SK-N-SH treated with all-trans-retinoic acid at 6 μM for 48 hours (cell line): Measurements from ENCODE around the gene FASTKD3.

Source experiments
- ARNTL ChIP-seq: fragments of 450-650 bp; formaldehyde crosslinking; IDR thresholded peaks from 2 replicates; pipeline ENCODE4 v1.5.0; 2020; ENCODE audit warnings: low read depth, mild to moderate bottlenecking, moderate library complexity, borderline replicate concordance
- CSDC2 ChIP-seq: fragments of 250-450 bp; sonication (Bioruptor Pico); IDR thresholded peaks from 2 replicates; pipeline ENCODE4 v1.5.0; 2020; ENCODE audit warnings: mild to moderate bottlenecking, moderate library complexity
- GLIS3 ChIP-seq: fragments of 250-450 bp; sonication (Bioruptor Pico); IDR thresholded peaks from 2 replicates; pipeline ENCODE4 v1.5.0; 2020; ENCODE audit warnings: mild to moderate bottlenecking, moderate library complexity
- OSR1 ChIP-seq: fragments of 250-450 bp; sonication (Bioruptor Pico); IDR thresholded peaks from 2 replicates; pipeline ENCODE4 v1.8.0; 2022; ENCODE audit warnings: moderate library complexity, mild to moderate bottlenecking, inconsistent platforms
- PATZ1 ChIP-seq: fragments of 250-450 bp; sonication (Bioruptor Pico); IDR thresholded peaks from 2 replicates; pipeline ENCODE4 v1.8.0; 2020; ENCODE audit warnings: mild to moderate bottlenecking, moderate library complexity, borderline replicate concordance
- POU6F1 ChIP-seq: fragments of 250-450 bp; sonication (Bioruptor Pico); IDR thresholded peaks from 2 replicates; pipeline ENCODE4 v1.8.0; 2021; ENCODE audit warnings: low read depth, mild to moderate bottlenecking, moderate library complexity, borderline replicate concordance
- PPARA ChIP-seq: fragments of 250-450 bp; sonication (Bioruptor Pico); IDR thresholded peaks from 2 replicates; pipeline ENCODE4 v1.5.0; 2020; ENCODE audit warnings: mild to moderate bottlenecking, borderline replicate concordance
- SNAI2 ChIP-seq: fragments of 250-450 bp; sonication (Bioruptor Pico); IDR thresholded peaks from 2 replicates; pipeline ENCODE4 v1.5.0; 2020; ENCODE audit warnings: mild to moderate bottlenecking, moderate library complexity
- TCF4 ChIP-seq: fragments of 250-450 bp; sonication (Bioruptor Pico); IDR thresholded peaks from 2 replicates; pipeline ENCODE4 v1.8.0; 2021; ENCODE audit warnings: mild to moderate bottlenecking, moderate library complexity, borderline replicate concordance
- TOX ChIP-seq: fragments of 250-450 bp; sonication (Bioruptor Pico); IDR thresholded peaks from 2 replicates; pipeline ENCODE4 v1.8.0; 2021; ENCODE audit warnings: mild to moderate bottlenecking, moderate library complexity, borderline replicate concordance
- ZFP3 ChIP-seq: fragments of 250-450 bp; sonication (Bioruptor Pico); IDR thresholded peaks from 2 replicates; pipeline ENCODE4 v1.5.0; 2020; ENCODE audit warnings: mild to moderate bottlenecking, moderate library complexity
- ZFP30 ChIP-seq: fragments of 450-650 bp; formaldehyde crosslinking; IDR thresholded peaks from 2 replicates; pipeline ENCODE4 v1.5.0; 2022; ENCODE audit warnings: mild to moderate bottlenecking, moderate library complexity
- ZNF70 ChIP-seq: fragments of 450-650 bp; formaldehyde crosslinking; IDR thresholded peaks from 2 replicates; pipeline ENCODE4 v1.5.0; 2020; ENCODE audit warnings: mild to moderate bottlenecking, moderate library complexity
- TF ChIP-seq, protein P1 (sequence below): fragments of 250-450 bp; sonication (Bioruptor Pico); IDR thresholded peaks from 2 replicates; pipeline ENCODE4 v1.5.1; 2020; ENCODE audit warnings: low read depth, mild to moderate bottlenecking, moderate library complexity

DNA sequence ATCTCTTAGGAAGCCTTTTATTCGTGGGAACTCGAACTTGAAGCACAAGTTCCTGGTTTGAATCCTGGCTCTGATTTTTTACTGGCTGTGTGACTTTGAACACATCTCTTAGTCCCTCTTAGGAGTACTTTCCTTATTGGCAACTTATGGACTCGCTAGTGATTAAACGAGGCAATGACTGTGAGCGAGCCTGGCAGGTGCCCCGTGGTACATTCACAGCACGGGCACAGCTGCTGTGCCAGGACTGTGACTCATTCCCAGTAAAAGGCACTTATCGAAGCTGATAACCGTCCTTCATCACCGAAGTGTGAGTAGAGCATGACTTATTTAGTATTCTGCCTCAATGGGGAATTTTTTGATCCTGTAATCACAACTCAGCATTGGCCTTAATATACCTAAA is 40.6 kb downstream of the FASTKD3 start:
- TF ChIP-seq SNAI2 (CRISPR knock-in tag), result no peak
- no peak for TF ChIP-seq CSDC2
- TF ChIP-seq ZNF70, result no peak
- TF ChIP-seq ARNTL (CRISPR knock-in tag), result no peak
- TF ChIP-seq PATZ1 (CRISPR knock-in tag), result no peak
- TF ChIP-seq GLIS3 (CRISPR knock-in tag), result no peak
- TF ChIP-seq ZFP3 (CRISPR knock-in tag), result no peak
- no peak for TF ChIP-seq POU6F1
- TF ChIP-seq ZFP30 (CRISPR knock-in tag), result no peak
- TF ChIP-seq TCF4 (CRISPR knock-in tag), result no peak
- TF ChIP-seq OSR1 (CRISPR knock-in tag), result no peak
- TF ChIP-seq, protein P1, sequence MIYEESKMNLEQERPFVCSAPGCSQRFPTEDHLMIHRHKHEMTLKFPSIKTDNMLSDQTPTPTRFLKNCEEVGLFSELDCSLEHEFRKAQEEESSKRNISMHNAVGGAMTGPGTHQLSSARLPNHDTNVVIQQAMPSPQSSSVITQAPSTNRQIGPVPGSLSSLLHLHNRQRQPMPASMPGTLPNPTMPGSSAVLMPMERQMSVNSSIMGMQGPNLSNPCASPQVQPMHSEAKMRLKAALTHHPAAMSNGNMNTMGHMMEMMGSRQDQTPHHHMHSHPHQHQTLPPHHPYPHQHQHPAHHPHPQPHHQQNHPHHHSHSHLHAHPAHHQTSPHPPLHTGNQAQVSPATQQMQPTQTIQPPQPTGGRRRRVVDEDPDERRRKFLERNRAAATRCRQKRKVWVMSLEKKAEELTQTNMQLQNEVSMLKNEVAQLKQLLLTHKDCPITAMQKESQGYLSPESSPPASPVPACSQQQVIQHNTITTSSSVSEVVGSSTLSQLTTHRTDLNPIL (CRISPR knock-in tag), result no peak
- no peak for TF ChIP-seq TOX (CRISPR knock-in tag)
- no peak for TF ChIP-seq PPARA (CRISPR knock-in tag)
